Measurements from ENCODE around the gene FBP2.
"Not testable (repeated sequence)": the region's sequence is repeated elsewhere in the genome, so short reads cannot be mapped to it uniquely, and the experiment has no call there.

Gene FBP2

GRCh38 chr9:94554439-94555331 is 38.9 kb downstream of the FBP2 start, which contains the start of gene PCAT7:
PCAT7 (plus strand) TSS chr9:94555083.
- no peak for DNase-seq

GRCh38 chr9:94554078-94554438 is 39.6 kb downstream of the FBP2 start:
- DNase-seq: no peak

GRCh38 chr9:94553029-94553938 is 40.3 kb downstream of the FBP2 start:
- DNase-seq: no peak

- DNase-seq: no peak
These were observed 47.7 kb downstream of the FBP2 start for GRCh38 chr9:94545940-94546339.

- DNase-seq: not testable (repeated sequence)
These were observed 49.3 kb downstream of the FBP2 start for GRCh38 chr9:94544335-94544734.

- DNase-seq: no peak
These were observed 54.7 kb downstream of the FBP2 start for GRCh38 chr9:94538908-94539307.

- no peak for DNase-seq
These were observed 58.7 kb downstream of the FBP2 start for GRCh38 chr9:94534901-94535300.

GRCh38 chr9:94533601-94534000 is 60.0 kb downstream of the FBP2 start:
- DNase-seq: no peak

- no peak for DNase-seq
These were observed 60.5 kb downstream of the FBP2 start for GRCh38 chr9:94533155-94533554.

GRCh38 chr9:94528886-94529285 is 64.7 kb downstream of the FBP2 start:
- no peak for DNase-seq

GRCh38 chr9:94526951-94527350 is 66.7 kb downstream of the FBP2 start:
- no peak for DNase-seq

- no peak for DNase-seq
These were observed 67.4 kb downstream of the FBP2 start for GRCh38 chr9:94526271-94526670.

GRCh38 chr9:94525396-94526035 is 68.1 kb downstream of the FBP2 start:
- no peak for DNase-seq

- DNase-seq: no peak
These were observed 76.4 kb downstream of the FBP2 start for GRCh38 chr9:94517254-94517653.

- no peak for DNase-seq
These were observed 78.9 kb downstream of the FBP2 start for GRCh38 chr9:94514722-94515121.

- no peak for DNase-seq
These were observed 81.7 kb downstream of the FBP2 start for GRCh38 chr9:94511955-94512265.

- no peak for DNase-seq
These were observed 82.3 kb downstream of the FBP2 start for GRCh38 chr9:94511134-94511954.
